Activated CD4-positive, alpha-beta memory T cell treated with anti-CD3 and anti-CD28 coated beads, Interleukin-2, amount 10 ng/mL, durations not matched to agents 7 days and 5 days (primary cell): ENCODE results near the gene P3H2. TPM values are rescaled to one million over a fixed set of nuclear protein-coding genes. Genes with fewer than 3 reads are reported as not detected.

Source experiments
- CTCF ChIA-PET: fragments of 350-600 bp; sonication (Branson Sonifier 250); formaldehyde crosslinking; loops from one replicate; lab custom pipeline; 2021; ENCODE audit warnings: antibody characterized with exemption, inconsistent platforms; lab: Charles Lee
- POLR2A ChIA-PET: fragments of 350-600 bp; sonication (Branson Sonifier 250); formaldehyde crosslinking; loops from one replicate; lab custom pipeline; 2021; ENCODE audit warnings: antibody characterized with exemption; lab: Charles Lee
- DNase-seq: peaks from one replicate; pipeline ENCODE4 v3.0.0-alpha.2; 2020
- H3K27ac Mint-ChIP-seq: one replicate; pipeline ENCODE4 v1.8.0; 2021; ENCODE audit warnings: mild to moderate bottlenecking, mixed read lengths
- H3K27me3 Mint-ChIP-seq: one replicate; pipeline ENCODE4 v1.8.0; 2021; ENCODE audit warnings: mixed read lengths
- H3K36me3 Mint-ChIP-seq: one replicate; pipeline ENCODE4 v1.8.0; 2021; ENCODE audit warnings: low read depth, mixed read lengths
- H3K4me1 Mint-ChIP-seq: one replicate; pipeline ENCODE4 v1.8.0; 2021; ENCODE audit warnings: mixed read lengths
- H3K4me3 Mint-ChIP-seq: one replicate; pipeline ENCODE4 v1.8.0; 2021; ENCODE audit warnings: mild to moderate bottlenecking, mixed read lengths
- H3K9me3 Mint-ChIP-seq: one replicate; pipeline ENCODE4 v1.8.0; 2021; ENCODE audit warnings: mixed read lengths
- total RNA-seq, 2 experiments: library from RNA; stranded (reverse); gene quantifications; one replicate each; pipeline ENCODE4 v1.2.3, GENCODE V29; 2021

P3H2 gene
- total RNA-seq, 2 experiments from 2014 or later, result not detected

DNA sequence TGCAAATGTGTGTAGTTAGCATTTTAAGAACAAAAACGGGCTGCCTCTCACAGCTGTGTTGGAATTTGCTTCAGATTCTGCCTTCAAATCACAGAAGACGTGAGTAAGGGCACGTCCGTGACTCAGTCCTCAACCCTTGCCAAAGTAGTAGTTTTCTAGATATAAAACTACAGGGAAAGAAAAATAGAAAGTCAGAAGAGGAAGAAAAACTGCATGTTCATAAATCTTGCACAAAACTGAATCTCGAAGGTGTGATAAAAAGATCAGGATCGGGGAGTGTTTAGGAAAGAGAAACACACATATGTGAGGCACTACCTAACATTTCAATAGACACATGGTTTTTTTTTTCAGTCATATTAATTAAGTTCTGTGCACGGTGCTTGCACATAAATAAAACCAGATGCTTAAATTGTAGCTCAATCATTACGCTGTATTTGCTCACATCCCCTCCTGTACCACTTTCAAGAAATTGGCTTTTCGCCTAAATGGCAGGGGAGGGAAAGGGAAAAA lies 71.7 kb downstream of the P3H2 start:
- Mint-ChIP-seq H3K4me1 (no peaks in the 10 kb centered on the region), H3K27me3 (peaks cover 4% of the 10 kb centered on the region), H3K27ac (no peak overlapping the region), H3K9me3 (no peaks in the 10 kb centered on the region), H3K36me3 (no peaks in the 10 kb centered on the region), H3K4me3 (no peak overlapping the region)
- ChIA-PET POLR2A (no interaction called here), CTCF (no interaction called here)
- DNase-seq, result no peak

GRCh38 chr3:190044974-190045373 lies 75.7 kb downstream of the P3H2 start:
- POLR2A ChIA-PET, result no interaction called here
- no peaks in the 10 kb centered on the region for H3K4me1 Mint-ChIP-seq
- no peaks in the 10 kb centered on the region for H3K36me3 Mint-ChIP-seq
- no peak for DNase-seq
- CTCF ChIA-PET, result no interaction called here
- peaks cover 3% of the 10 kb centered on the region for H3K27me3 Mint-ChIP-seq
- no peaks in the 10 kb centered on the region for H3K9me3 Mint-ChIP-seq
- no peak overlapping the region for H3K27ac Mint-ChIP-seq
- no peak overlapping the region for H3K4me3 Mint-ChIP-seq

DNA sequence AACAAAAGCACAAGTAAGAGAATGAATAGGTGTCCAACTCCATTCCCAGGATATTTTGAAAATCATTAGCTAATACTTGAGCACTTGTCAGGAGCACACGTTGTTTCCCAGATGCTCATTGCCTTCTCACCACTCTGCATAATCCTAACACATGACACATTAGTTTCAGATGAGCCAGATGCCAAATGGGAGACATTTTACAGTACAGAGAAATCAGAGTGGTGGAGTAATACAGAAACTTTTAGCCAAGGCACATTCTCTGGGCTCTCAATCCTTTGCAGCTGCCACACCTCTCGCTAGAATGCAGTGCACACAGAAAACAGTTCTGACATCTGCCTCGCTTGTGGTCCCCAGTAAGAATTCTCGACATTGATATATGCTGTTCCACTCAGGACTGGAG lies 76.6 kb downstream of the P3H2 start:
- ChIA-PET CTCF (no interaction called here), POLR2A (no interaction called here)
- no peak overlapping the region for H3K4me3 Mint-ChIP-seq
- no peak for DNase-seq
- peaks cover 3% of the 10 kb centered on the region for H3K27me3 Mint-ChIP-seq
- no peaks in the 10 kb centered on the region for H3K4me1 Mint-ChIP-seq
- H3K36me3 Mint-ChIP-seq, result no peaks in the 10 kb centered on the region
- H3K9me3 Mint-ChIP-seq, result no peaks in the 10 kb centered on the region
- H3K27ac Mint-ChIP-seq, result no peak overlapping the region

- no peak for DNase-seq
- ChIA-PET POLR2A (no interaction called here), CTCF (no interaction called here)
- no peak overlapping the region for H3K27ac Mint-ChIP-seq
- no peaks in the 10 kb centered on the region for H3K9me3 Mint-ChIP-seq
- H3K27me3 Mint-ChIP-seq, result peaks cover 3% of the 10 kb centered on the region
- H3K4me1 Mint-ChIP-seq, result no peaks in the 10 kb centered on the region
- no peak overlapping the region for H3K4me3 Mint-ChIP-seq
- H3K36me3 Mint-ChIP-seq, result no peaks in the 10 kb centered on the region
Measured at GRCh38 chr3:190043741-190044140, 77.0 kb downstream of the P3H2 start.

DNA sequence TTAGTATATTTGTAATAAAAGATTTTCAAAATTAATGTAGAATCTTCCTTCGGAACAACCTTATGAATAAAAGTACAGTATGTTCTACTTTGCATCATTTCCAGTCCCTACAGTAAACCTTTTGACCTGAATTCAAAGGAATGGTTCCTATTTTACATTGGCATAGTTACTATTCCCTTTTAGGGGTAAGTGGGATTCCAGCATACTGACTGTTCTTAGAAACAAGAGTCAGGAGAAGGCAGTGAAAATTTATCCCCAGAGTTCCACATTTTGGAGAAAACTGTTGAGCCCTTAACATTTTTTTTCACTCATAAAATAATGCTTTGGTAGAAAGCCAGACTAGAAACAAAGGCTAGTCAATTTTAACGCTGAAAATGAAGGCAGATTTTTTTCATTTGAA lies 78.1 kb downstream of the P3H2 start:
- Mint-ChIP-seq H3K4me1 (no peaks in the 10 kb centered on the region), H3K27ac (no peak overlapping the region), H3K27me3 (peaks cover 2% of the 10 kb centered on the region), H3K36me3 (no peaks in the 10 kb centered on the region), H3K4me3 (no peak overlapping the region), H3K9me3 (no peaks in the 10 kb centered on the region)
- no peak for DNase-seq
- ChIA-PET CTCF (no interaction called here), POLR2A (no interaction called here)

DNA sequence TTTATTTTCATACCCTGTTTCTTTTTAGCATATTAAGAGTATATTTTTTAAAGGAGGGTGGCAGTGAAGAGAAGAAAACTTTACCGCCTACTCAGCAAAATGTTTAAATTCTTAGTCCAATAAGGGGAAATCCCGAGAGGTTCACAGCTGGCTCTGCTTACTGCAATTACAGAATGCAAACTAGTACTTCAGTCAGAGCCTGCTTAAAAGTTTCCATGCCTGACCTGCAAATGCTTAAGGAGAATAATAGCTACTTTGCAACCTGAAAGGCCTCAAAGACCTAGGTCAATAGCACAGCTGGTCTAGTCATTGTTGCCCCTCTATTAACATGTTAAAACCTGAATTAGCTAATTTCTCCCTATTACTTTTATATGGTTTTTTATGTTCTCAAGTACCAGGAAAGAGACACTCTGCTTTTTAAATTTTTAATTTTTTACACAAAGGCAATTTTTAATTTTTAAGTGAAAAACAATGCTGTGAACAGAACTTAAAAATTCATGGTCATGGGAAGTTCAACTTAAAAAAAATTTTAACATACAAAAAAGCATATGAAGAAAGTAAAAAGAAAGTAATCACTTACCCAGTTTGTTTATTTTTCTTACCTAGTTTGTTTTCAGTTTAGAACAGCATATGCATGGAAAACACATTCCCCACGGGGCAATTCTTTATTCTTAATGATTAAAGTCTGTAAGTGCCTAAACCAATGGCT lies 79.2 kb downstream of the P3H2 start:
- Mint-ChIP-seq H3K27me3 (no peaks in the 10 kb centered on the region), H3K9me3 (no peaks in the 10 kb centered on the region), H3K36me3 (no peaks in the 10 kb centered on the region), H3K4me3 (no peak overlapping the region), H3K4me1 (no peaks in the 10 kb centered on the region), H3K27ac (no peak overlapping the region)
- ChIA-PET POLR2A (no interaction called here), CTCF (no interaction called here)
- DNase-seq, result no peak

DNA sequence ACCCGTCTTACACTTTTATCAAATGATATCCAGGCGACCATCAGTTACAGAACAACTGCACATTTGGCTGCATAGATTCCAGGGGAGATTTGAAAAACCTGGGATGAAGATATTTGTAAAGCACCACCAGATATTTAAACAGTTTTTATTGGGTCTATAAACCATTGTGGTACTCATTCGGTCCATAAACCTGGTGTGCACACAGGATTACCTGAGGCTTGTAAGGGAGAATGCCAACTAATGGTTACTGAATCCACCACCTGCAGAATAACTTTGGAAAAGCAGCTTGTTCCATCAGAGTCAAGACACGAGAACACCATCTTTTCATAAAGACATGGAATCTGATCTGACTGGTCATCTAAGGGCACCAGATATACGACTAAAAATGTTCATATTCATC lies 80.6 kb downstream of the P3H2 start:
- Mint-ChIP-seq H3K4me3 (no peak overlapping the region), H3K9me3 (no peaks in the 10 kb centered on the region), H3K4me1 (no peaks in the 10 kb centered on the region), H3K27ac (no peak overlapping the region), H3K36me3 (no peaks in the 10 kb centered on the region), H3K27me3 (peaks cover 3% of the 10 kb centered on the region)
- DNase-seq, result no peak
- POLR2A ChIA-PET, result no interaction called here
- CTCF ChIA-PET, result no interaction called here

- CTCF ChIA-PET, result no interaction called here
- H3K4me3 Mint-ChIP-seq, result no peak overlapping the region
Measured at GRCh38 chr3:190038050-190038933, 82.4 kb downstream of the P3H2 start.

GRCh38 chr3:190036631-190037030 lies 84.1 kb downstream of the P3H2 start:
- ChIA-PET POLR2A (no interaction called here), CTCF (no interaction called here)

More at GRCh38 chr3:190038050-190038933, 82.4 kb downstream of the P3H2 start:
- Mint-ChIP-seq H3K36me3 (no peaks in the 10 kb centered on the region), H3K9me3 (no peaks in the 10 kb centered on the region), H3K27me3 (peaks cover 3% of the 10 kb centered on the region), H3K4me1 (no peaks in the 10 kb centered on the region), H3K27ac (no peak overlapping the region)
- DNase-seq, result no peak
- POLR2A ChIA-PET, result no interaction called here

GRCh38 chr3:190034446-190034845 lies 86.3 kb downstream of the P3H2 start:
- H3K36me3 Mint-ChIP-seq, result no peaks in the 10 kb centered on the region
- peaks cover 6% of the 10 kb centered on the region for H3K27me3 Mint-ChIP-seq
- POLR2A ChIA-PET, result no interaction called here
- H3K27ac Mint-ChIP-seq, result no peak overlapping the region
- DNase-seq, result no peak
- no peaks in the 10 kb centered on the region for H3K4me1 Mint-ChIP-seq
- H3K4me3 Mint-ChIP-seq, result no peak overlapping the region
- CTCF ChIA-PET, result no interaction called here
- no peaks in the 10 kb centered on the region for H3K9me3 Mint-ChIP-seq

More at GRCh38 chr3:190036631-190037030, 84.1 kb downstream of the P3H2 start:
- Mint-ChIP-seq H3K27ac (no peak overlapping the region), H3K27me3 (peaks cover 6% of the 10 kb centered on the region), H3K4me1 (no peaks in the 10 kb centered on the region), H3K9me3 (no peaks in the 10 kb centered on the region), H3K36me3 (no peaks in the 10 kb centered on the region), H3K4me3 (no peak overlapping the region)
- no peak for DNase-seq

DNA sequence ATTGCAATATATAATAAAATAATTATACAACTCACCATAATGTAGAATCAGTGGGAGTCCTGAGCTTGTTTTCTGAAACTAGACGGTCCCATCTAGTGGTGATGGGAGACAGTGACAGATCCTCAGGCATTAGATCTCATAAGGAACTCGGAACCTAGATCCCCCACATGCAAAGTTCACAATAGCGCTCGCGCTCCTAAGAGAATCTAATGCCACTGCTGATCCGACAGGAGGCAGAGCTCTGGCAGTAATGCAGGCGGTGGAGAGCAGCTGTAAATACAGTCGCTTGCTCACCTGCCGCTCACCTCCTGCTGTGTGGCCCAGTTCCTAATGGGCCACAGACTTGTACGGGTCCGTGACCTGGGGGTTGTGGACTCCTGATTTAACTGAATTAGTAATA lies 87.8 kb downstream of the P3H2 start:
- peaks cover 6% of the 10 kb centered on the region for H3K27me3 Mint-ChIP-seq

DNA sequence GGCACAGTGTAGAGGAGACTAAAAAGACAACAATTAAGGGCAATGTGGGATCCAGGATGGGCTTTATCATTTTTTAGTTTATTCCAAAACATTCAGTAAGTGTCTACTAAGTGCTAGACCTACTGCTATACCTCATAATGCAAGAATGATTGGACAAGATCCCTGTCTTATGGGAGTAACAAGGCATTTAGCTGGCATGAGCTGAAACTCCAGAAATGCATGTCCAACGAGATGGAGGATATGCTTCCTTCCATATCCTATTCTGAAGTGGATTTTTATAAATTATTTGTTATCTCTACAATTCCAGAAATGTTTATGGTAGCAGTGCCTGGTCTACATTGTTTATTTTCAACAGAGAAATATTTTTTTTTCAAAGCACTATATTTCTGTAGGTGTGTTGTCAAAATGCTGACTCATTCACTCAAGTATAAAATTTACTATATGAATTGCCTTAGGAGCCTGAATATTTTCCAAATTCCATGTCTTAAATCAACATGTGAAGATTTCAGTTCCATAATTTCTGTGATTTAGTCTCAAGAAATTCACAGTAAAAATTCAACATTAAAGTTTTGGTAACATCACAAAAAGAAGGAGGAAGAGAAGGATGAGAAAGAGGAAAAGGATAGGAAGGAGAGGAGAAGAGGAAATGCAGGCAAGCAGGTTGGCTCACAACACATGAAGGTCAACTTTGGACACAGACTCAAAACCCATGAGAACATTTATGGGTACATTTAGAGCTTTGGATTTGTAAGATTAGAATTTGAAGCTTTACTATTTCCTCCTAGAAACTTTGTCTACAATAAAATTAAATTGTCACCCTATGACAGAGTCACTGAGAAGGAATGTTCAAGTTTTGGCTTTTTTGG lies 88.6 kb downstream of the P3H2 start:
- no peaks in the 10 kb centered on the region for H3K9me3 Mint-ChIP-seq
- peaks cover 6% of the 10 kb centered on the region for H3K27me3 Mint-ChIP-seq
- DNase-seq, result no peak
- H3K27ac Mint-ChIP-seq, result no peak overlapping the region
- H3K4me3 Mint-ChIP-seq, result no peak overlapping the region
- H3K36me3 Mint-ChIP-seq, result no peaks in the 10 kb centered on the region
- H3K4me1 Mint-ChIP-seq, result no peaks in the 10 kb centered on the region
- CTCF ChIA-PET, result no interaction called here
- POLR2A ChIA-PET, result no interaction called here

More for the DNA sequence above, 87.8 kb downstream of the P3H2 start:
- POLR2A ChIA-PET, result no interaction called here
- Mint-ChIP-seq H3K4me1 (no peaks in the 10 kb centered on the region), H3K4me3 (no peak overlapping the region), H3K9me3 (no peaks in the 10 kb centered on the region), H3K27ac (no peak overlapping the region), H3K36me3 (no peaks in the 10 kb centered on the region)
- DNase-seq, result no peak
- CTCF ChIA-PET, result no interaction called here

- CTCF ChIA-PET, result no interaction called here
Measured at GRCh38 chr3:190027116-190027515, 93.6 kb downstream of the P3H2 start.

More at GRCh38 chr3:190027116-190027515, 93.6 kb downstream of the P3H2 start:
- Mint-ChIP-seq H3K9me3 (no peaks in the 10 kb centered on the region), H3K4me3 (no peak overlapping the region), H3K27ac (no peak overlapping the region), H3K36me3 (no peaks in the 10 kb centered on the region), H3K4me1 (no peaks in the 10 kb centered on the region), H3K27me3 (peaks cover 1% of the 10 kb centered on the region)
- DNase-seq, result no peak
- POLR2A ChIA-PET, result no interaction called here
